Neural progenitor cell (in vitro differentiated cells): Measurements from ENCODE around the gene INSC.

ENCODE experiments used
- EZH2 ChIP-seq: fragments of 200-600 bp; sonication (generic); IDR thresholded peaks from 2 replicates; pipeline ENCODE4 v1.6.1; 2017; ENCODE audit warnings: antibody characterized with exemption, mild to moderate bottlenecking, moderate library complexity
- EZH2phosphoT487 ChIP-seq: fragments of 200-600 bp; sonication (generic); IDR thresholded peaks from 2 replicates; pipeline ENCODE4 v1.6.1; 2017; ENCODE audit warnings: antibody characterized with exemption
- TF ChIP-seq, protein P1 (sequence below): fragments of 200-600 bp; sonication (generic); IDR thresholded peaks from 2 replicates; pipeline ENCODE4 v1.5.1; 2017; ENCODE audit warnings: antibody characterized with exemption, mild to moderate bottlenecking

GRCh38 chr11:15176646-15177163 is 62.0 kb downstream of the INSC start:
- TF ChIP-seq, protein P1, sequence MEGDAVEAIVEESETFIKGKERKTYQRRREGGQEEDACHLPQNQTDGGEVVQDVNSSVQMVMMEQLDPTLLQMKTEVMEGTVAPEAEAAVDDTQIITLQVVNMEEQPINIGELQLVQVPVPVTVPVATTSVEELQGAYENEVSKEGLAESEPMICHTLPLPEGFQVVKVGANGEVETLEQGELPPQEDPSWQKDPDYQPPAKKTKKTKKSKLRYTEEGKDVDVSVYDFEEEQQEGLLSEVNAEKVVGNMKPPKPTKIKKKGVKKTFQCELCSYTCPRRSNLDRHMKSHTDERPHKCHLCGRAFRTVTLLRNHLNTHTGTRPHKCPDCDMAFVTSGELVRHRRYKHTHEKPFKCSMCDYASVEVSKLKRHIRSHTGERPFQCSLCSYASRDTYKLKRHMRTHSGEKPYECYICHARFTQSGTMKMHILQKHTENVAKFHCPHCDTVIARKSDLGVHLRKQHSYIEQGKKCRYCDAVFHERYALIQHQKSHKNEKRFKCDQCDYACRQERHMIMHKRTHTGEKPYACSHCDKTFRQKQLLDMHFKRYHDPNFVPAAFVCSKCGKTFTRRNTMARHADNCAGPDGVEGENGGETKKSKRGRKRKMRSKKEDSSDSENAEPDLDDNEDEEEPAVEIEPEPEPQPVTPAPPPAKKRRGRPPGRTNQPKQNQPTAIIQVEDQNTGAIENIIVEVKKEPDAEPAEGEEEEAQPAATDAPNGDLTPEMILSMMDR: no peak
- TF ChIP-seq EZH2 (no peak), EZH2phosphoT487 (no peak)
